ENCODE measurements around the gene FAM181A.

The FAM181A gene

DNA sequence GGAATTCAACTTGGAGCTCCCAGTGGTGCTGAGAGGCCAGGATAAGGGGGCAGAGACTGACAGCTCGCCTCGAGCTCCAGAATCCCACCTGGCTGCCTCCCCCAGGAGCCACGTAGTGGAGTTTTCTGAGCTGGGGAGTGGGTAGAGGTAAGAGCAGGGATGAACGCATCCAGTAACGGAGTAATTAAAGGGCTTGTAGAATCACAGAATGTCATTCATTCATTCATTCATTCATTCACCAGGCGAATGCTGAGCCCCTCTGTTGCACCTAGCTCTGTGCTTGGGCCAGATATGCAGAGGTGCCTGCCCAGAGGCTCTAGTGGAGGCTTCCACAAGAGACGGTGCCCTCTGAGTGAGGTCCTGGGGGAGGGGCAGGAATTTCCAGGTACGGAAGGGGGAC, 8.1 kb downstream of the FAM181A start:
- no peaks in the 10 kb centered on the region for H3K27me3 Mint-ChIP-seq
- peaks cover 12% of the 10 kb centered on the region for H3K4me1 Mint-ChIP-seq
- H3K27ac Mint-ChIP-seq, result no peak overlapping the region
- H3K36me3 Mint-ChIP-seq, result peaks cover 6% of the 10 kb centered on the region
- no peaks in the 10 kb centered on the region for H3K9me3 Mint-ChIP-seq
- no peak for ATAC-seq
- H3K4me3 Mint-ChIP-seq, result no peak overlapping the region

DNA sequence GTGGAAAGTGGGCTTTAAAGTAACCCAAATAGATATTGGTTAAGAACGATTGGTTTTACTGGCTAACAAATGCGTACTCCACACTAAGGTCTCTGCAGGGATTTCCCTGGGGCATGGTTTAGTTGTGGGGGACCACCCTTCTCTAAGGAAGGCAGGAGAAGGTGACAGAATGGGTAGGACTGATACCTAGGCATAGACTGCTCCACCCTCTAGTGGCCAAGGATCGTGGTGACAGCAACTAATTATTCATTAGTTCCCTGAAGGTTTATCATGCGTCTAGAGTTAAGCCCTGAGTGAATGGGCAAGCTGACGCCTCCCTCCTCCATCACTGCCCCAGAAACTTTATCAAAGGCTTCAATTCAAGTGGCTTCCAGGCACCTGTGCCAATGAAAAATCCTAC, 9.1 kb downstream of the FAM181A start:
- H3K9me3 Mint-ChIP-seq, result no peaks in the 10 kb centered on the region
- peaks cover 19% of the 10 kb centered on the region for H3K4me1 Mint-ChIP-seq
- no peaks in the 10 kb centered on the region for H3K27me3 Mint-ChIP-seq
- ATAC-seq, result peak; percentile 40
- H3K4me3 Mint-ChIP-seq, result no peak overlapping the region
- H3K27ac Mint-ChIP-seq, result no peak overlapping the region
- H3K36me3 Mint-ChIP-seq, result peaks cover 13% of the 10 kb centered on the region

DNA sequence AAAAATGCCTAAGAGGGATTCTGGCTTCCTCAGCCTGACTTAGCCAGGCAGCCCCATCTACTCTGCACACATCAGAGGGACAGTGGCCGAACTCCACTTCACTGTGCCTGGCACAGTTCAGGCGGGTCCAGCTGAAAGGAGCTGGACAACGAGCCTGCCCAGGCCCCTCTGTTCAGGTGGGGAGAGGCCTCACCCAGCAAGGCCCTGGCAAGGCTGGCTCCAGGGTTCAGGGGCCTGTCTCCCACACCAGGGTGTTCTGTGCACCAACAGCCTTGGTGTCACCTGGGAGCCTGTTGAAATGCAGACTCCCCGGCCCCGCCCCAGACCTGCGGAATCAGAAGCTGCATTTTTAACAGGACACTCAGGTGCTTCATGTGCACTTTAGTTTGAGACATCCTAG, 9.8 kb downstream of the FAM181A start:
- H3K27me3 Mint-ChIP-seq, result no peaks in the 10 kb centered on the region

DNA sequence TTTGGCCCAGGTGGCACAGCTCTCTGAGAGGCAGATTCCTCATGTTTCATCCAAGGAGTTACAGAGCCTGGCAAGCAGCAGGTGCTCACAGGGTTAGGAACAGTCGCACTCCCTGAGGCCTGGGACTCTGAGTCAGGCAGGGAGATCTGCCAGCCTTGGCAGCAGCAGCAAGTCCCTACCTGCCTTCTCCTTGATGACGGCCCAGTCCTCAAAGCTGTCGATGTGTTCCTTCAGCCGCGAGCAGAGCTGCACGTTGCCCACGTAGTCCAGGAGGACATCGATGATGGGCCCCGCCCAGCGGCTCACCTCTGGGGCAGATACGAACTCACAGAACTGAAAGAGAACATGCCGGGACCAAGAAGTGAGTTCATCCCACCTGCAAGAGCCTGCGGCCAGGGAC, 10.4 kb downstream of the FAM181A start:
- no peak overlapping the region for H3K27ac Mint-ChIP-seq
- no peaks in the 10 kb centered on the region for H3K27me3 Mint-ChIP-seq
- peaks cover 19% of the 10 kb centered on the region for H3K4me1 Mint-ChIP-seq
- peaks cover 13% of the 10 kb centered on the region for H3K36me3 Mint-ChIP-seq
- H3K9me3 Mint-ChIP-seq, result no peaks in the 10 kb centered on the region
- no peak overlapping the region for H3K4me3 Mint-ChIP-seq
- no peak for ATAC-seq

More for the DNA sequence above, 9.8 kb downstream of the FAM181A start:
- Mint-ChIP-seq H3K9me3 (no peaks in the 10 kb centered on the region), H3K36me3 (peaks cover 13% of the 10 kb centered on the region), H3K4me1 (peaks cover 19% of the 10 kb centered on the region), H3K4me3 (no peak overlapping the region), H3K27ac (no peak overlapping the region)
- ATAC-seq, result no peak

DNA sequence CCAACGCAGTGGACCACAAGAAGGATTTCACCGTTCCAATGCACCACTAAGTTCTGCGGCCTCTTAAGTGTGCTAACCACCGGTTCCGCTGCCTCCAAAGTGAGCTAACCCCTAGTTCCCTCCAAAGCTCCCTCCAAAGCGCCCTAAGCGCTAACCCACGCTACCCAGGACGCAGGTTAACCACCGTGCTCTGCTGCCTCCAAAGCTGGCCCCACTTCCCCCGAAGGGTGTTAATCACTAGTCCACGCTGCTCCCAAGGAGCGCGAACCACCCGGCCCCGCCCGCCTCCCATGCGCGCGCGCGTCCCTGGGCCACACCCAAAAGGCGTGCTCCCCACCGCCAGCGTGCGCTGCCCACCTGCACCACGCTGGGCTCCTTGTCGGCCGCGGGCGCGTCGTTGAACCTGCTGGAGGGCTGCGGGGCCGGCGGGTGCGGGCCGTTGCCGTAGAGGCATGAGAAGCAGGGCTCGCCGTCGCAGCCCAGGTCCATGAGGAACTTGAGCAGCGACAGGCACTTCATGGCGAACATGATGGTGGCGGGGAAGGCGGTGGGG, 11.7 kb downstream of the FAM181A start:
- Mint-ChIP-seq H3K36me3 (peaks cover 16% of the 10 kb centered on the region), H3K27ac (no peak overlapping the region), H3K4me1 (peaks cover 19% of the 10 kb centered on the region), H3K27me3 (no peaks in the 10 kb centered on the region), H3K9me3 (no peaks in the 10 kb centered on the region), H3K4me3 (peak overlapping the region; percentile 26)
- no peak for ATAC-seq

DNA sequence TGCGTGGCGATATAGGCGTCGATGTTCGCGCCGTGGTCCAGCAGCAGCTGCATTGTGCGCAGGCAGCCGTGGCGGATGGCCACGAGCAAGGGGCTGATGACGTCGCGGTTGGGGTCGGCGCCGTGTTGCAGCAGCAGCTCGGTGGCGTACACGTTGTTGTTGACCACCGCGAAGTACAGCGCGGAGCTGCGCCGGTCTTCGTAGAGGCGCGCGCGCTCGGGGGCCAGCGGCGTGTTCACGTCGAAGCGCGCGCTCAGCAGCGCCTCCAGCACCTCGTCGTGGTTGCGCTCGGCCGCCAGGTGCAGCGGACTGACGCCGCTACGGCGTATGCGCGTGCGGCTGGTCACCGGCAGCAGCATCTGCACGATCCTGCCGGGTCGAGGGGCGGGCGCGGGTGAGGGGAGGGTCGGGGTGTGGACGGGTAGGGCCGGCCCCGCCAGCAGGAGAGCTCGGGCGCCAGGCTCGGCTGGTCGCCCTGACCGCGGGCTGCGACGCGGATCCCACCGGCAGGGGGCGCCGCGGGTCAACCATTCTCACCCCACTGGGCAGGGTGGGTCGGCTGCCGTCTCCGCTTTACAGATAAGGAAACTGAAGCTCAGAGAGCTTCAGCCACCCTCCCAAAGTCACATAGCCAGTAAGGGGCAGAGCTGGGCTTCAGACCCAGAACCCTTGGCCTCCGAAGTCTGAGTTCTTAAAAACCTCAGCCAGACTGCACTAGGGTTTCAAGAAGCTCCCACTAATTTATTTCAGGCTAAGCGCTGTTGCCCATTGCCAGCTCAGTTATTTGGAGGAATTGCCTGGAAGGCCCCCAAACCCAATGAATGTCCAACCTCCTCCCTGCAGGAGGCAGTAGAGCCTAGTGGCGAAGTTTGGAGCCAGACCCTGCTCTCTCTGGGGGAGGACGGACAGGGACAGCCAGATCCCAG, 12.4 kb downstream of the FAM181A start:
- H3K27me3 Mint-ChIP-seq, result no peaks in the 10 kb centered on the region
- peaks cover 19% of the 10 kb centered on the region for H3K4me1 Mint-ChIP-seq
- peak overlapping the region; percentile 64 for H3K4me3 Mint-ChIP-seq
- ATAC-seq, result peak; percentile 96
- peaks cover 14% of the 10 kb centered on the region for H3K36me3 Mint-ChIP-seq
- H3K9me3 Mint-ChIP-seq, result no peaks in the 10 kb centered on the region
- peak overlapping the region; percentile 54 for H3K27ac Mint-ChIP-seq

DNA sequence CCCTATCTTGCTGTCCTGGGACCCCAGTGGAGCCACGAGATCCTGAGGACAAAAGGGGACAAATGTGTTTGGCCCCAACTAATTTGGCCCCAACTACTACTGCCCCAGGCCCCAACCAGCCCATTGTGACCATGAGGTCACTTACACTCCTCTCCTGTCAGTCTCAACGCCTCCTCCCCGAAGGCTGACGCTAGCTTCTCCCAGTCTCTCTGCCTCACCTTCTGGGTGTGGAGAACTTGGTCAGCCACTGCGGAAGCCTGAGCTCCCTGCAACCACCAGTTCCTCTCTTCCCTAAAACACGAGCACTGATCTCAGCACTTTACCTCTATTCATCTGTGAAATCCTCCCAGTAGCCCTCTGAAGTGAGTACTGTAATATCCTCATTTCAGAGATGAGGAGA, 13.3 kb downstream of the FAM181A start:
- ATAC-seq, result no peak
- Mint-ChIP-seq H3K27ac (peak overlapping the region; percentile 54), H3K36me3 (peaks cover 14% of the 10 kb centered on the region), H3K4me3 (no peak overlapping the region), H3K4me1 (peaks cover 13% of the 10 kb centered on the region), H3K9me3 (no peaks in the 10 kb centered on the region), H3K27me3 (no peaks in the 10 kb centered on the region)

DNA sequence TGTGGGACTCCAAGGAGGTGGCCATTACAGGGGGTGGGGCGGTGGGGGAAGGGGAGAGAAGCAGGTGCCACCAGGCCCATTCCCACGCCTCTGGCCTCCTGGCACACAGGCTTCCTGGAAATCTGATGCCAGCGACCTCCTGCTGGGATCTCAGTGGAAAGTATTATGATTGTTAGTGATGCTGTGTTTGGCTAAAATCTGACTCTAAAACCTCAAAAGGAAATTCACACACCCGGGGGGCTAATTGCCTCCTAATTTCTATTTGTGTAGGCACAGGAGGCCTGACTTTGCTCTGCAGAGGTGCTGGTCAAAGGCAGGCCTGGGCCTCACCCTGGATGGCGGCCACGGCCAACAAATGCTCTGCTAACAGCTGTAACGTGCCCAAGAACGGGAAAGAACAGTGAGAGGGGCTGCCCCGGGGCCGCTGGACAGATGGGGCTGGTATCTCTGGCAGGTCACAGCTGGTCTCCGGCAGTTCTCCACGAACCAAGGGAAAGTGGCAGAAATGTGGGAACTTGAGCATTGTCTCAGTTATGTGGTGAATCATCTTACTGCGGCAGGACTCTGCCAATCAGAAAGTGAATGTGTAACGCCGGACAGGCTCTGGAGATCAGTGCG, 14.3 kb downstream of the FAM181A start:
- Mint-ChIP-seq H3K36me3 (peaks cover 14% of the 10 kb centered on the region), H3K4me3 (no peak overlapping the region), H3K4me1 (peaks cover 17% of the 10 kb centered on the region), H3K27me3 (no peaks in the 10 kb centered on the region), H3K27ac (peak overlapping the region; percentile 54), H3K9me3 (no peaks in the 10 kb centered on the region)
- no peak for ATAC-seq

DNA sequence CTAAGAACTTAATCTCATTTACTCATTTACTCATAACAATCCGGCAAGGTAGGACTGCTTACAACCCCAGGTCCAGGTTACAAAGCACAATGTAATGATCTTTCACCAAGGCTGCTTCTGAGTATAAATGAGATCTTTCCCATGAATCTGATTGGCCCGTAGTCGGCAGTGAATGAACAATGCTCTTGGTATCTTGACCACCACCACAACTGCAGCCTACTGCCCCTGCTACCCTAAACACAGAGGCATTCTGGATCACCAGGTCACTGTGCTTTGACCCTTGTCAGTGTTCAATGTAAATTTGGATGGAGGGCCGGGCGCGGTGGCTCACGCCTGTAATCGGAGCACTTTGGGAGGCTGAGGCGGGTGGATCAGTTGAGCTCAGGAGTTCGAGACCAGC, 15.9 kb downstream of the FAM181A start:
- no peak overlapping the region for H3K27ac Mint-ChIP-seq
- H3K9me3 Mint-ChIP-seq, result no peaks in the 10 kb centered on the region
- ATAC-seq, result no peak
- no peak overlapping the region for H3K4me3 Mint-ChIP-seq
- peaks cover 20% of the 10 kb centered on the region for H3K4me1 Mint-ChIP-seq
- H3K27me3 Mint-ChIP-seq, result no peaks in the 10 kb centered on the region
- peaks cover 20% of the 10 kb centered on the region for H3K36me3 Mint-ChIP-seq

DNA sequence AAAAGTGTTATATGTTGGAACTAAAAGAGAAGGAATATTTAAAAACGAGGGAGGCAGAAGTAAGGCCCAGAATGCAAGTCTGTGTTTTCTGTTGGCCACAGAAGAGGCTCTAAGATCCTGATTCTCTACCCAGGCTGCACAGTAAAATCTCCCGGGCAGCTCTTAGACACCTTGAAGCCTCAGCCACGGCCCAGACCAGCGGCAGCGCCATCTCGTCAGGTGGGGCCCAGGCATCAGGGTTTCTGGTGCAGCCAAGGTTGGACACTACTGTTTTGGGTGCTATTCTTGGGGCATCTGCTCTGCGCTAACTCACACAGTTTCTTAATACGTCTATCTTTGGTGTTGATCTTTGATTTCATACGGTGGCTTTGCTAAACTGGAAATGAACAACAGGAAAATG, 16.8 kb downstream of the FAM181A start:
- no peak for ATAC-seq
- peaks cover 20% of the 10 kb centered on the region for H3K4me1 Mint-ChIP-seq
- H3K27me3 Mint-ChIP-seq, result no peaks in the 10 kb centered on the region
- peaks cover 20% of the 10 kb centered on the region for H3K36me3 Mint-ChIP-seq
- no peaks in the 10 kb centered on the region for H3K9me3 Mint-ChIP-seq
- no peak overlapping the region for H3K27ac Mint-ChIP-seq
- H3K4me3 Mint-ChIP-seq, result no peak overlapping the region

DNA sequence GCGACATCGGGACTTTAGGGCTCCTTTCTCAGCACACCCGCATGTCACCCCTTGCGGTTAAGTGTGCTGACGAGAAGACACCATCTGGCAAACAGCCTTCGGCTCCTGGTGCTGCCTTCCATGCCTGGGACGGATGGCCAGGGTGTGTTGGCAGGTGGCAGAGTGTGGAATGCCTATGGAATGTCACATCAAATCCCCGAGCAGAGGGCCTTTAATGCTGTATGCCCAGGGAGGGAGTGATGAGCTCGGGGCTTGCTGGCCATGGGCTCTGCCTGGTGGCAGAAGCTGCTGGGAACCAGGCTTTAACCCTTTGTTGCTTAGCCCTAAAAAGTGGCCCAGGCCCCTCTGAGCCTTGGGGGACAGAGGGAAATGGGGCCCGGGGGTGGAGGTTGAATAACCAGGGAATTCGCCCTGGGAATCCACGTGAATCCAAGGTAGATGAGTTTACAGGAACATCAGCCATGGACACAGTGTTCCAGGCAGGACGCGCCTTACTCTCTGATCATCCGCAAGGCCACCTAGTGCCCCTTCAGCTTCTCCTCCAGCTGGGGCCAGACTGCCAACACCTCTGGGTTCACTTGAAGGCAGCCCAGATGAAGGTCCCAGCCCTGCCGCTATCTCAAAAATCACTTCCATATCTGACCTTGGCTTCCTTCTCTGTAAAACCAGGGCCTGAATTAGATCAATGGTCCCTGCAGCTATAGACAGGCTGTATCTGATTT, 17.4 kb downstream of the FAM181A start:
- no peak for ATAC-seq
- Mint-ChIP-seq H3K4me3 (no peak overlapping the region), H3K4me1 (peaks cover 20% of the 10 kb centered on the region), H3K36me3 (peaks cover 20% of the 10 kb centered on the region), H3K27ac (no peak overlapping the region), H3K27me3 (no peaks in the 10 kb centered on the region), H3K9me3 (no peaks in the 10 kb centered on the region)

DNA sequence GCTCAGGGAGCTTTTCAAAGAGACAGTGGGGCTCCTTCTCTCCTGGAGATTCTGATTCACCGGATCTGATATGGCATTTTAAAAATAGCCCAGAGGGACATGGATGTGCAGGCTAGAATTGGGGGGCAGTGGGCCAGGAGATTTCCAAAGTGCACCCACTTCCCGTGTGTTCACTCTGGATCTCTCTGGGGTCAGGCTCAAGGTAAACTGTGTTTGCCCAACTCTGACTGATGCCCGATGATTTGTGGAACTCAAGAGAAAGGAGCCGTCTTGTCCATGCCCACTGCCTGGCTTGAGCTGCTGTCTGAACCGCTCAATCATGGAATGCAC, 17.9 kb downstream of the FAM181A start:
- H3K4me3 Mint-ChIP-seq, result no peak overlapping the region
- H3K27me3 Mint-ChIP-seq, result no peaks in the 10 kb centered on the region
- no peak for ATAC-seq
- H3K9me3 Mint-ChIP-seq, result no peaks in the 10 kb centered on the region
- peaks cover 20% of the 10 kb centered on the region for H3K36me3 Mint-ChIP-seq
- peaks cover 16% of the 10 kb centered on the region for H3K4me1 Mint-ChIP-seq
- no peak overlapping the region for H3K27ac Mint-ChIP-seq

DNA sequence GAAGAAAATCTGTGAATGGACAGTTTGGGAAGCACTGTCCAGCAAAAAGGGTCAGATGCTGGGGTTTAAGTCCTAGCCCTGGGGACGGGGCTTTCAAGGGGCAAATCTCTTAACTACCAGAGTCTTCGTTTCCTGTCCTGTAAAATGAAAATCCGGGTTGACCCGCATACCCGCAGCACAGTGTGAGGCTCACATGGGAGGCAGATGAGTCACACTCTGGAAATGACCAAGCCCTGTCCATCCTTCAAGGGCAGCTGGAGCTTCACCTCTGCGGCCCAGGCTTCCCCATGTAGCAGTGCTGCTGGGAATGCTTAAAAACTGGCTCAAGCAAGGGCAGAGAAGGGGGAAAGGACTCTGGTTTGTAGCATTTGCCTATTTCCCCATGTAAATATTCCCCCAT, 19.0 kb downstream of the FAM181A start:
- H3K4me1 Mint-ChIP-seq, result peaks cover 7% of the 10 kb centered on the region
- H3K27me3 Mint-ChIP-seq, result no peaks in the 10 kb centered on the region
- H3K36me3 Mint-ChIP-seq, result peaks cover 18% of the 10 kb centered on the region
- no peak overlapping the region for H3K27ac Mint-ChIP-seq
- no peak overlapping the region for H3K4me3 Mint-ChIP-seq
- no peak for ATAC-seq
- no peaks in the 10 kb centered on the region for H3K9me3 Mint-ChIP-seq

DNA sequence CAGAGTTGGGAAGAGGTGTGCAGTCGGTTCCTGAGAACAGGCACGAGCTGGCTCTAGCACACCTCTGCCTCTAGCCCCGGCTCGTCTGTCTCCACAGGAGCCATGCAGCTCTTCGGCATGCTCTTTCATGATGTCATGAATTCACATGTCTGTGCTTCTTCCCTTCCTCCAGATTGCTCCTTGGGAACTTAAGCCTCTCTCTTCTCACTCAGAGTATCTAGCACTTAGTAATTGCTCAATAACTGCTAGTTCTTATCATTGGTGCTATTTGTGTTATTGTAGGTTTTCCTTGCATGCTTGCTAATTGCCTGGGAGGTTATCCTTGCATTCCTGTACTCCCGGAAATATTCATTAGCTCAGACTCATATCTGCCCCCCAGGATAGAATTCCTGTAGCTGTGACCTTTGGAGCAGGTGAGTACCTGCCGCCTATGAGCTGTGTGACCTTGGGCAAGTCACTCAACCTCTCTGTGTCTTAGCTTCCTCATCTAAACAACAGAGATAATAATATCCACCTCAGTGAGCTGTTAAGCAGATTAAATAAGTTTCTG, 19.5 kb downstream of the FAM181A start:
- no peaks in the 10 kb centered on the region for H3K27me3 Mint-ChIP-seq
- no peak for ATAC-seq
- peaks cover 7% of the 10 kb centered on the region for H3K4me1 Mint-ChIP-seq
- no peak overlapping the region for H3K27ac Mint-ChIP-seq
- H3K9me3 Mint-ChIP-seq, result no peaks in the 10 kb centered on the region
- no peak overlapping the region for H3K4me3 Mint-ChIP-seq
- H3K36me3 Mint-ChIP-seq, result peaks cover 18% of the 10 kb centered on the region

DNA sequence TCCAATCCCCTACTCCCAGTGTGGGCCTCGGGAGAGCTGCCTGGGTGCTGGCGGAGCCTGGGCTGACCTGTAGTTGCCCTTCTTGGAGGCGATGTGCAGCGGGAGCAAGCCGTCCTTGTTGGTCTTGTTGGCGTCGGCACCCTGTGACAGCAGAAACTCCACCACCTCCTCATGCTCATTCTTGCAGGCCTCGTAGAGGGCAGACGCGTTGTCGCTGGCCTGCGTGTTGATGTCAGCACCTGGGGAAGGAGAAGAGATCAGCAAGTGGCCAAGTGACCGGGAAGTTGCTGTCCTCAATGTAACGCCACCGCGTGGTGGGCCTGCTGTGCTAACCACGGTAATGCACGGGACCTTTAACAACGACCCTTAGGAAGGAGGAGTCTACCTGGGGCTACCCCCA, 20.1 kb downstream of the FAM181A start:
- Mint-ChIP-seq H3K4me3 (no peak overlapping the region), H3K9me3 (no peaks in the 10 kb centered on the region), H3K4me1 (peaks cover 7% of the 10 kb centered on the region), H3K36me3 (peaks cover 18% of the 10 kb centered on the region), H3K27ac (no peak overlapping the region), H3K27me3 (no peaks in the 10 kb centered on the region)
- no peak for ATAC-seq

All from stimulated activated memory B cell treated with anti-CD40 and anti-IgM and Interleukin-4, amounts not matched to agents 10 μg/mL and 1 μg/mL and 100 μg/mL, for 72 hours (primary cell).